RWPE1 (cell line): ENCODE data around the gene SLC2A4.

Experiments
- CTCF ChIA-PET: fragments of 350-600 bp; sonication (Branson Sonifier 250); formaldehyde crosslinking; extraction: SDS; loops from one replicate; lab custom pipeline; 2021; lab: Yijun Ruan, JAX
- POLR2A ChIA-PET: fragments of 400-600 bp; formaldehyde crosslinking; extraction: SDS; loops from one replicate; lab custom pipeline; 2020; ENCODE audit warnings: antibody characterized with exemption; ENCODE audit not compliant: low non-redundant PET; lab: Yijun Ruan, JAX
- DNase-seq: peaks from one replicate; pipeline ENCODE4 v3.0.0; 2012; ENCODE audit warnings: low spot score
- H3K27ac ChIP-seq: fragments of 450-650 bp; 2 replicates; pipeline ENCODE4 v1.5.1; 2017
- TF ChIP-seq, protein P1 (sequence below): fragments of 450-650 bp; conservative IDR thresholded peaks from 2 replicates; pipeline ENCODE4 v1.5.1; 2017; ENCODE audit warnings: low read depth, mild to moderate bottlenecking

SLC2A4 gene

DNA sequence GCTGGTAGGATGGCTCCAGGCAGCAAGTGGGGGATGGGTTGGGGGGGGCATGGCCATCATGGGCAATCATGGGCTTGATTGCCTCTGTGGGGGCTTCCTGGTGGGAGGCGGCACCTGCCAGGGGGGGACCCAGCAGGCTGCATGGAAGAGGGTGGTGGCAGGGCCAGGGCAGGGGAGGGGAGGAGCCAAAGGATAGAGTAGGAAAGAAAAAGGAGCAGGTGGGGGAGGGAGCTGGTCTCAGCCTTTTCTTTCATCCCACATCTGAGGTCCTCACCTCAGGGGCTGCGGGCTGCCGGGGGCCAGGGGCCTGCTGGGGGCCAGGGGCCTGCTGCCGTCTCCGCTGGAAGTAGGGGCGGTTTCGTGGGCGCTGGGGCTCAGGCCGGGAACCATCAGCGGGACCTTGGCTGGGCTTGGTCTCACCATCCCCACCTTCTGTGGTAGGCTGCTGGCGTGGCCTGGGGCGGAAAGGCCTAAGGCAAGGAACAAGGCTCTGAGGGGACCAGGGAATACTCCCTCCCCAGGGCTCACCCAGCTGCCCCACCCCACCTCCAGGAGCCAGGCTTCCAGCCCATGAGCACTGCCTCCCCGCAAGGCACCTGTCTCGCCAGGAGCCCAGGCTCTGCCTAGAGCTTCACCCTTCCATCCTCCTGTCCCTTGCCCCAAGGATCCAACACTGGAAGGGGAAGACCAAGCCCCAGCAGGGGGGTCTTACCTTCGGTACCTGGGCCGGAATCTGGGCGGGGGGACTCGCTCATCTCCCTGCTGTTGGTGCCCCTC is 7.9 kb downstream of the SLC2A4 start:
- CTCF ChIA-PET = interaction anchor here (0.7 kb wide), 1 partner anchor 244 kb away, joined by 3 read pairs; no protein-coding TSS in a partner anchor
- no peak overlapping the region for H3K27ac ChIP-seq
- POLR2A ChIA-PET = no interaction called here
- TF ChIP-seq, protein P1, sequence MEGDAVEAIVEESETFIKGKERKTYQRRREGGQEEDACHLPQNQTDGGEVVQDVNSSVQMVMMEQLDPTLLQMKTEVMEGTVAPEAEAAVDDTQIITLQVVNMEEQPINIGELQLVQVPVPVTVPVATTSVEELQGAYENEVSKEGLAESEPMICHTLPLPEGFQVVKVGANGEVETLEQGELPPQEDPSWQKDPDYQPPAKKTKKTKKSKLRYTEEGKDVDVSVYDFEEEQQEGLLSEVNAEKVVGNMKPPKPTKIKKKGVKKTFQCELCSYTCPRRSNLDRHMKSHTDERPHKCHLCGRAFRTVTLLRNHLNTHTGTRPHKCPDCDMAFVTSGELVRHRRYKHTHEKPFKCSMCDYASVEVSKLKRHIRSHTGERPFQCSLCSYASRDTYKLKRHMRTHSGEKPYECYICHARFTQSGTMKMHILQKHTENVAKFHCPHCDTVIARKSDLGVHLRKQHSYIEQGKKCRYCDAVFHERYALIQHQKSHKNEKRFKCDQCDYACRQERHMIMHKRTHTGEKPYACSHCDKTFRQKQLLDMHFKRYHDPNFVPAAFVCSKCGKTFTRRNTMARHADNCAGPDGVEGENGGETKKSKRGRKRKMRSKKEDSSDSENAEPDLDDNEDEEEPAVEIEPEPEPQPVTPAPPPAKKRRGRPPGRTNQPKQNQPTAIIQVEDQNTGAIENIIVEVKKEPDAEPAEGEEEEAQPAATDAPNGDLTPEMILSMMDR = no peak
- no peak for DNase-seq

DNA sequence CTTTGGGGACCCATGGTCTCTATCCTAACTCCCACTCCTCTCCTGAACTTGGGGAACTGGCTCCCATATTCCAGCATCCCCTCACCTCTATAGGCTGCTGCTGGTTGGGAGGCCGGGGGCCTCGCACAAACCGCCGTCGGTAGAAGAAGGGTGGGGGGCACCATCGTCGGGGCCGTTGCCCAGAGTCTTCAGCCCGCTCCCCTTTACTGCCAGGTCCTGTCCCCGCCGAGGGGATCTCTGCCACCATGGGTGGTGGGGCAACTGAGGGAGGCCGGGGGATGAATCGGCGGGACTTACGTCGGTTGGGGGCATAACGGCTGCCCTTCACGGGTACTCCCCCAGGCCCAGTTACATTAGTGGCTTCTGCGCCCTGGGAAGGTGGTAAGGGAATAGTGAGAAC is 8.6 kb downstream of the SLC2A4 start:
- POLR2A ChIA-PET = no interaction called here
- TF ChIP-seq, protein P1 = no peak
- CTCF ChIA-PET = interaction anchor here (0.6 to 1.2 kb wide), 3 partner anchors 10 to 245 kb away, joined by 3 to 6 read pairs (median 3); no protein-coding TSS in a partner anchor
- no peak overlapping the region for H3K27ac ChIP-seq
- no peak for DNase-seq

DNA sequence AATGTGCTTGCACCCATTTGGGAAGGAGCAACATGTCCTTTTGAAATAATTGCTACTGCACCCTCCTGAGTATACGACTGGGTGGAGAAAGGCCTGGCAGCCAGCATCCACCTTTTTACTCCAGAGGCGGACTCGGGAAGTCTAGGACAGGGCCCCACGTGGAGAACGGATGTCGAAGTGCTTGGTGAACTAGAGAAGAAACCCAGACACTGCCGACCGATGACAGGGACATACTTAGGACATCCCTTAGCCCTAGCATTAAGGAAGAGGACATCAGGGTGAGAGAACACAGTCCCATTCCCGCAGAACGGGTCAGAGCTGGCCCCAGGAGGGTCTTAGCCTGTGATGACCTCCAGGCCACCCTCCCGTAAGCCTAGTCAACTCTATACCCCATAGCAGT is 9.2 kb downstream of the SLC2A4 start:
- ChIA-PET POLR2A (no interaction called here), CTCF (interaction anchor here (0.6 to 1.2 kb wide), 2 partner anchors 10 to 55 kb away, joined by 3 to 6 read pairs; no protein-coding TSS in a partner anchor)
- H3K27ac ChIP-seq = no peak overlapping the region
- TF ChIP-seq, protein P1 = no peak
- no peak for DNase-seq

DNA sequence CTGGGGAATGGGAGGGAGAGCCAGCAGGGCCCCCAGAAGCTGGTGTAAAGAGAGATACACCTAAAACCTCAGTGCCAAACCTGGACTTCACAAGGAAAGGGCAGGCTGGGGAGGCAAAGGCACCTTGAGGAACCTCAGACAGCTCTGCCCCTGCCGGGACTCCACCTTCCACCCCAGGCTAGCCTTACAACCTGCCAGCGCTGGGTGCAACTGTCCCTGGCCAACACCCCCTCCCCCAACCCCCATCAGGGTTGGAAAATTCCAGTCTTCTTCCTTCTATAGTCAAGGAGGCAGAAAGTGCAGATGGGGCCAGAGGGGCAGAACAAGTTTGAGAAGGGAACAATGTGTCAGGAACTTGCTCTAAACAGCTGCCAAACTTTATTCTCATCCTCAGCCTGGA is 10.7 kb downstream of the SLC2A4 start:
- H3K27ac ChIP-seq = peak overlapping the region; percentile 81
- CTCF ChIA-PET = interaction anchor here (0.6 kb wide), 1 partner anchor 14 kb away, joined by 4 read pairs; no protein-coding TSS in a partner anchor
- TF ChIP-seq, protein P1 = no peak
- DNase-seq = no peak
- POLR2A ChIA-PET = no interaction called here

DNA sequence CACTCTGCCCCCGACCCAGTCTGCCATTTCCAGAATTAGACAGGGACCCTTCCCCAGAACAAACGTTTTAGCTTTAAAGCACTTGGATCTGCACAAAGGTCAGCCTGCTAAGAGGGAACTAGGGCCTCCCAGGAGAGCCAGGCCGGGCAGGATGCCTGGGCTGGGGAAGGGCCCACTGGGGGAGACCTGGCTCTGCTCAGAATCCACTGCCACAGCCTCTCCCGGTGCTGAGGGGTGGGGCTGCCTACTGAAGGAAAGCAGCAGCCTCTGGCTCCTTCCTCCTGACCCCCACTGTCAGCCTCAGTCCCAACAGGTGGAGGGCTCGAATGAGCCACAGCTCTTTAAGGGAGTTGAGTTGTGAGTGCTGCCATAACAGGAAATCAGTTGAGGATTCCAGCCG is 11.2 kb downstream of the SLC2A4 start:
- no peak for DNase-seq
- peak overlapping the region; percentile 81 for H3K27ac ChIP-seq
- ChIA-PET CTCF (no interaction called here), POLR2A (interaction anchor here (1.1 kb wide), 1 partner anchor 11 kb away, joined by 4 read pairs; the partner anchor contains the start of gene SLC2A4)
- TF ChIP-seq, protein P1 = no peak

DNA sequence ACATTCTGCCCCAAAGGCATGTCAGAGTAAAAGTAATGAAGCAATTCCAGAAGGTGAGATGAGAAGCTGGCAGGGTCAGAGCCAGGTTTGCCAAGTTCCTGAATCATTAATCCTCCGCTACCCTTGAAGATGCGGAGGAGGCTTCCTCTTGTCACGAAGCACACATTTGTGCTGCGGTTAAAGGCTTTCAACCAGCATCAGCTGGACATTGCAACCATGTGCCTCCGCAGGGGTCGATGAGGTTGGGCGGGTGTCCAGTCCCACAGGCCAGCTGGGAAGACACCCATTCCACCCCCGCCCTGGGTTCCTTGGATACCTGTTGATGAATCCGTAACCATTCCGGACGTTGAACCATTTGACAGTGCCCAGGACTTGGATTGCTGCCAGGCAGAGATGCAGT is 11.6 kb downstream of the SLC2A4 start:
- ChIA-PET CTCF (no interaction called here), POLR2A (interaction anchor here (0.6 to 1.1 kb wide), 2 partner anchors 12 to 57 kb away, joined by 3 to 4 read pairs; partner anchors contain the start of gene SLC2A4)
- DNase-seq = peak; percentile 75
- TF ChIP-seq, protein P1 = no peak
- peak overlapping the region; percentile 81 for H3K27ac ChIP-seq
